GM19239 (cell line): ENCODE measurements around the gene ANKRD31.

ENCODE experiments used
- DNase-seq: peaks from one replicate; pipeline ENCODE4 v3.0.0; 2011; ENCODE audit warnings: low spot score; ENCODE audit not compliant: insufficient read length
- FAIRE-seq: peaks from 2 replicates; lab custom pipeline; 2011; peaks lifted over from hg19 to GRCh38; lab: Jason Lieb, UNC

ANKRD31 gene

DNA sequence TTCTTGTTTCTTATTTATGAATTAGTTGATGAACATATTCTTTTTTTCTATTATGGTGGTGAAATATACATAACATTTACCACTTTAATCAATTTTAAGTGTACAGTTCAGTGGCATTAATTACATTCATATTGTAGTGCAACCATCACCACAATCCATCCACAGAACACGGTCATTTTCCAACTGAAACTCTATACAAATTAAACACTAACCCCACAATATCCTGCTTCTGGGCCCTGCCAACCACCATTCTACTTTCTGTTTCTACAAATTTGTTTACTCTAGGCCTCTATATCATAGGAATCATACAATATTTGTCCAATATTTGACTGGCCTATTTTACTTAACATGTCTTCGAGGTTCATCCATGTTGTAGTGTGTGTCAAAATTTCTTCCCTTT is 191.6 kb downstream of the ANKRD31 start:
- no peak for FAIRE-seq

DNA sequence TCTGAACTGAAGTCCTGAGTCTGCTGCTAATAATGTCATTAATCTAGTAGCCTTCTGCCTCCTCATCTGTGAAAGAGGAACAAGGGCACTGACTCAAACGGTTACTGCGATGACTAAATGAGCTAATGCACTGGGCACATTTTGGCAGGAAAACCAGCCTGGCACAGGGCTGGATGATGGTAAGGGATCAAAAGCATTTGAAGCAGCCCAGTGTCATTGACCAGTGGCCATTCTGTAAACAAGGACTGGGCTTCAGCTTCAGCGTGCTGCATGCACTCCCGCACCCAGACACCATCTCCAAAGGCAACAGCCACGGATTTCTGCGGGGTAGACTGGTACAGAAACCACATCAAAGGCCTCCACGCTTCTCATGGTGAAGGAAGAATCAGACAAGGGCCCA is 192.3 kb downstream of the ANKRD31 start:
- FAIRE-seq = no peak
- no peak for DNase-seq

More for the DNA sequence above, 191.6 kb downstream of the ANKRD31 start:
- DNase-seq = no peak

DNA sequence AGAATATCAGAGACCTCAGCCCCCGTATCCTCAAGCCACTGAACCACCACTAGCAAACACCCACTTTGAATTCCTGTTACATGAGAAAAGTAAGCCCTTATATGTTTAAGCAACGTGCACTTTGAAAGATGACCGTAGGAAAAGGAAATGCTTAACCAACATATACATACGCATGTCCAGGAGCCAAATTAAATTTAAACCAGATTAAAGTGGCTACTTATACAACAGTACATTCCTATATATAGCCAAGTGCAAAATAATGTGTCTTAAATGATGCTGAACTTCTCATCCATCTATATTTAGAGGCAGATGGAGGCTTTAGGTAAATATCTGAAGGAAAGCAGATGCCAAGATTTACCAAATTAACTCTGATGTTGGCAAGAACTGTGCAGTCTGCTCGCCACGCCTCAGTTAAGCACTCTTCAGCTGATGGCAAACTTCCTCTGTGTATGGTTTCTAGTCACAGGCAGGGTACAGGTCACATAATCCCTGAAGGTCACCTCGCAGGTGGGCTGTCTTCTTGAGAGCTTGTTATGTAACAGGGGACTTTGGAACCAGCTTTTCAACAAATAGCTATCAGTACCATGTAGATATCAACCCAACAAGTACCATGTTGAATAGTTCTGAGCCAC is 192.9 kb downstream of the ANKRD31 start:
- DNase-seq (no peak), FAIRE-seq (no peak)

DNA sequence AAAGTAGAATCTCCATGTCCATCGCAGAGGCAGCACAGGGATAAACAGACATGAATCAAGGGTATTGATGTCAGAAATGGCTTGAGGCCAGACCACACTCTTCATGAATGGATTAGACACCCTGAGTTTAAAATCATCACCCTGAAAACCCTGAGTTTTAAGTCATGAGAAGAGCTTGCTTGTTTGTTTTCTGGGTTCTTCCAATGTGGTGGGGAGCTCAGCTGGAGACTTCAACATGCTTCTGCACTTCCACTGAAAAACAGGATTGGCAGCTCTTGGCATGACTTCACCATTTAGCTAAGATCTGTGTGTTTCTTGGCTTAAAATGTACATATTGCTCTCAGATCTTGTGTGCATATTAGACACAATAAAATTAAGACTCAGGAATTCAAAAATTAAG is 194.2 kb downstream of the ANKRD31 start:
- FAIRE-seq = no peak

DNA sequence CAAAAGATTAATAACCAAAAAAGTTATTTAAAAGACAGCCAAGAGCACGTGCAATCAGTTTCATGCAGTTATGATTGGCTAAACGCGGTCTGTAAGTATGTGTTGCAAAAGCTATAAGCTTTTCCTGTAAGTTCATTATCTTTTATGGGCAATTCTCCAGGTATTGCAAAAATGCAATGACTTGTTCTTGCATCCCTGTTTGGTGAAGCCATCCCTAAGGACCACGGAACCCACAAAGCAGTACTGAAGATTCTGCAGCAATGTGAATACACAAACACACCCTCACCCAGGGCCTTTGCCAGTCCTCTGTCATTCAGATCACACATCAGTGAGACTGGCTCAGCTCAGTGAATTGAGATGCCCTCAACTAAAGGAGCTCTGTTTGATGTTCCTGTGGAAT is 195.7 kb downstream of the ANKRD31 start:
- no peak for FAIRE-seq
- no peak for DNase-seq

More for the DNA sequence above, 194.2 kb downstream of the ANKRD31 start:
- no peak for DNase-seq

DNA sequence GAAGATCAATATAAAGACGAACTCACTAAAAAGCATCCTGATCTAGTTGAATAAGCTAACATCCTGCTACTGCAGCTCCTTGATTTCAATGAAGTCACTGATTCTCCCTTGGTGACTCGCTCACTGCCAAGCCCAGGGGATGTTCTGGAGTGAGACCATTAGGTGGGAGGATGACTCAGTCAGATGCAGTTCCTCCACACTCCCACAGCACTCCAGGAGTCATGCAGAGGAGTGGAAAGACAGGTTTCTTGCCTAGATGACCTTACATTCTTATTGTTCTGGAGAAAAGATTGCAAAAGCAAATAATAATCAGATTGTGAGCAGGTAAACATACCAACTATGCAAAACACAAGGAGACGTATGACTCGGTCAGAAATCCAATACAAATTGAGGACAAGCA is 199.6 kb downstream of the ANKRD31 start:
- FAIRE-seq (no peak), DNase-seq (no peak)

DNA sequence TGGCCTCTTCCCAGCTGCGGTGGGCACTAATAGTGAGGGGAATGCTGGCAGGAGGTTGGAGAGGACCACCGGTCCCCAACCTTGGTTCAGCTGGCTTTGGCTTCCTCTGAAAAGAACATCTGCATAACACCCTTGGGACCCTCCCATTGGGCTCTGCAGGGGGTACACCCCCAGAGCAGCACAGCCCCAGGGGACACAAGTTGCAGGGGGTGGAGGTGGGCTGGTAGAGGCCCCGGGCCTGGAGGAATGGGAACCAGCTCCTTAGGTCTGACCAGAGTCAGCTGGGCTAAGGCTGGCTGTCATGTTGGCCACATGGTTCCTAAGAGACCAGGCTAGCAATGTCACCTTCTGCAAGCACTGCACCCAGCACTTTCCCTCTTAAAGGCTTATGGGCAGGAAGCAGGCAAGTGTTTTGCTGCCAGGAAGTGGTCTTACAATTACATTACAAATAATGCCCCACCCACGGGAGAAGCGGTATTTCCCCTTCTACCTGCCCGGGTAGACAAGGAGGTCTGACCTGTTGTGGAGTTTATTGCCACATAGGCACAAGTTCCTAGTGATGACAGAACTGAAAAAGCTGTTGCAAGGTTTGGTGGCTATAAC is 202.4 kb downstream of the ANKRD31 start:
- no peak for DNase-seq
- no peak for FAIRE-seq

DNA sequence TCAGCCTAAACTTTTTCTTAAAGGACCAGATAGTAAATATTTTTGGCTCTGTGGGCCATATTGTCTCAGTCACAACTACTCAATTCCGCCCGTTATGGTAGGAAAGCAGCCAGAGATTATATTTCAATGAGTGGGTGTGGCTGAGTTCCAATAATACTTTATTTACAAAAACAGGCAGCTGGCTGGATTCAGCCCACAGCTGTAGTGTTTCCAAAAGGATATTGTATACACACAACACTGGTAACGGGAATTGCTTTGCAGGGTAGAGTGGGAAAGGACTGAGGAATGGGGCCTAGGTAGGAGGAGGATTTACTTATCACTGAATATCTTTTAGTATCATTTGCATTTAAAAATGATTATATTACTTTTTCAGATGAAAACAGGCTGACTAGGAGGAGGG is 205.3 kb downstream of the ANKRD31 start:
- FAIRE-seq (no peak), DNase-seq (no peak)

DNA sequence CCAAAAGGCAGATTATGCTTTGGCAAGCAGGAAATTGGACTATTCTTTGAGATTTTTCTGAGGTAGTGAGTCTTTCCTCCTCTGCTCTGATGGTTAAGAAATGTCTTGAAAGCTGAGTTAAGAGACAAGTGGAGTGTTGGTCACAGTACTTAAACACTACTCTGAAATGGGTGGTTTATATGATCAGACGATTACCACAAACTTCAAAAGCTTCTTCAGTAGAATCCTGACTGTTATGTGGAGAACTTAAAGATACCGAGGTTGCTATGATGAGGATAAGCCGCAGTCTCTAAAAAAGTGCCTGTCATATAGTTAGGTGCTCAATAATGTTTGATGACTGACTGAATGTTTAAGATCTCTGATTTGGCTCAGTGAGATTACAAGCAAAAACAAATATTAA is 208.6 kb downstream of the ANKRD31 start:
- FAIRE-seq (no peak), DNase-seq (no peak)

DNA sequence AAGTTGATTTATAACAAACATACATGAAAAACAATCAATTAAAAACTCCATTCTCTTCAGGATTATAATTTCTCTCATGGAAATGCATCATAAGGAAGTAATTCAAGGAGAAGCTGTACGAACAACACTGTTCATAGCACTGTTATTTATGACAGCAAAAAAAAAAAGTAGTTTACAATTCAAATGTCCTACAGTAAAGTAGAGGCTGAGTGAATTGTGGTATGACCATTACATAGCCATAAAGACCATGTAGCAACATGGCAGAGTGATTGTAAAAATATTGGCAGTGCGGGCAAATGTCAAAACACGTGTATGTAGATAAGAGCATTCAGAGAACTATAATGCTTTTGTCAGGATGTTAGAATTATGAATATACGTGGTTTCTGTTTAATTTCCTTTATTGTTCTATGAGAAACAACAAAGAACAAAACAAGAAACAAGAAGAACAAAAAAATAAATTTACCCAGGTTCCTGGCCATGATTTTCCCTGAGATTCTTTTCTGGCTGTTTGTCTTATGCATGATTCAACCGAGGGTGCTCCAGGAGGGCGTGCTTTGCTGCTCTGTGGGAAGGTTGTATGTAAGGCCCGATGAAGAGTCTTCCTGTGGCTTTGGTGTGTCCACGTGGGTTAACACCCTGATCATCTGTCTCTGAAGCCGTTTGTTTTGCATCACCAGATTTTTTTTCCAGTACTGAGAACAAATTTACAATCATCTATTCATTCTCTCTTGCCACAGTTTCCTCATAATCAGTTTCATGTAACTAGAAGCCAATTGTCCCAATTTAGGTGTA is 213.1 kb downstream of the ANKRD31 start:
- FAIRE-seq (no peak), DNase-seq (no peak)

DNA sequence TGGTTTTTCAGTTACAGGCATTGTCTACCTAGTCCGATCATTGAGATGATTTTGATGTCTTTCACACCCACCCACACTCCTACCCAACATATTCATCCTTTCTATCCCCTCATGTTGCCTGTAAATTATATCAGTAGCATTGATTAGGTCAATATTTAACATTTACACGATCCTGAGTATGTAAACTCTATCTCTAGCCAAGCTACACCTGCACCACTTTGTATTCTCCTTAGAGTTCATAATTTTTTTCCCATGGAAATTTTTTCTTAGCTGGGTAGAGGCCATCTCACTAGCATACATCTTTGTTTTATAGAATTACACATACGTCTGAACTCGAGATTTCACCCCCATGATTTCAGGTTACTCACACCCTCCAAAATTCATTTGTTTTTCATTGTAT is 214.9 kb downstream of the ANKRD31 start:
- DNase-seq (no peak), FAIRE-seq (no peak)

DNA sequence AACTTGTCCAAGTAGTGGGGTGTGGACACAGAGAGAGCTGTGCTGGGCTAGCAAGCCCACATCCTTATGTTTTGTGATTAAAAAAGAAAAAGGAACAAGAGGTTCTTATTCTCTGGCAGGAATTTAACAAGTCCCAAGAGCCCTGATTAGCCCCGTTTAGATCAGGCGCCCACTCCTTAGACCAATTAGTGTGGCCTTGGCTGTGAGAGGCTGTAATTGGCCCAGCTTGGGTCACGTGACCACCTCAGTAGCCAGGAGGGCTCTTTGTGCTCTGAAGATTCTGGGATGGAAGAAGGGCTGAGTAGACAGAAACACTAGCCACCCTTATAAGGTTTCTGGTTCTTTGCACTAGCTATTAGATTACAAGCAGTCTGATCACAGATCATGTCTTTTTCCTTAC is 215.5 kb downstream of the ANKRD31 start:
- no peak for DNase-seq
- no peak for FAIRE-seq

DNA sequence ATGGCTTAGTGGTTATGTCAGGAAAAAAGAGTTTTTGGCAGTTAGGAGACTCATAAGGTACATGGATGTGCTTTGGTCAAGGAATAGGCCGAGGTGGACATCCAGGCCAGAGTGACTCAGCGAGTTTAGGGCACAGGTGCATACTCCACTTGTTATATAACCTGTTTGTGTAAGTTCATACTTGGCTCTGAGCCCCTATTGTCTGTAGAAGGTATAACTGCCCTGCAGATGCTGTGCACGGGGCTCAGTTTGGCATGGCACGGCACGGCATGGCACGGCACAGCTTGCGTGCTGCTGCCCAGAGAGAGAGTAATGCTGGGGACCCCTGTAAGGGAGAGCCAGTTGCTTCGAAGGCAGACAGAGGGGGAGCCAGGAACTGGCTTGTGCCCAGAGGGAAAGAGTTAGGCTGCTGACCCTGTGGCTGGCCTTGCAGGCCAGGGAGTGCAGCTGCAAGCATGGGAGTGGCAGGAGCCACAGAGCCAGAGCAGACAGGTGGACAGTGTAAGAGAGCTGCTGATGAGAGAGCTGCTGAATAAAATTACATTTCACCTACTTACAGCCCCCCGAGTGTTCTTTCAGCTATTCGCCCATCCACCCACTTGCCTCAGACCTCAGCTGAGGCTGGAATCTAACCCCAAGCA is 216.5 kb downstream of the ANKRD31 start:
- FAIRE-seq (no peak), DNase-seq (no peak)

DNA sequence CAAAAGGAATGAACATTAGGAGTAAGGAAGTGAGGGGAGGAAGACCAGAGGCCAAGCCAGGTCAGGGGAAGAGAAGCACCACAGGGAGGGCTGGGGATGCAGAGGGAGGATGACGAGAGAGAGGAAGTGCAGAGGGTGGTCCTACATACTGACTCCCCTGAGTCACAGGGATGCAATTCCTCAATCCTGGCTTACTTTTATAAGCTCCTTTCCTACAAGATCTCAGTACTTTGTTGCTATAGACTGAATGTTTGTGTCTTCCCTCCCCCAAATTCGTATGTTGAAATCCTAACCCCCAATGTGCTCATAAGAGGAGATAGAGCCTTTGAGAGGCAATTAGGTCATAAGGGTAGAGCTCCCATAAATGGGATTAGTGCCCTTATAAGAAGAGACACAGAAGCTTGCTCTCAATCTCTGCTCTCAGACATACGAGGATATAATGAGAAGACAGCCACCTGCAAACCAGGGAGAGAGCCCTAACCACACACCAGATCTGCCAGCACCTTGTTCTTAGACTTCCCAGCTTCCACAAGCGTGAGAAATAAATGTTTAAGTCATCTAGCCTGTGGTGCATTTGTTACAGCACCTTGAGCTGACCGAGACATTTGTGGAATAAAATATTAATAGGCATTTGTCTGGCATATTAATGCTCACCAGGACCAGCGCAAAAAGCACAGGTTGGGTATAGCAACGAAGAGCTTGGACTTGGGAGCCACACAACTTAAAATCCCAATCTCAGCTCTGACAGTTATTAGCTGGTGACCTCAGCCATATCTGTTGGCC is 217.7 kb downstream of the ANKRD31 start:
- no peak for DNase-seq
- FAIRE-seq = no peak
